NCI-H446 treated with DMSO at 0.1 percent for 48 hours (cell line): ENCODE measurements around the gene SRRM4.
A peak's percentile ranks its signal among the peaks of the same experiment; 100 is the strongest.
"Not testable (repeated sequence)": the region's sequence is repeated elsewhere in the genome, so short reads cannot be mapped to it uniquely, and the experiment has no call there.

Experiments used
- DNase-seq: peaks from one replicate; lab custom pipeline; 2025; lab: John Stamatoyannopoulos, UW

Gene SRRM4

GRCh38 chr12:118981285-118982211 lies at the start of gene SRRM4:
TSS of gene SRRM4 (plus strand) at chr12:118981541. CDS start at chr12:118981883, 342 bp downstream.
- peak; percentile 92 for DNase-seq

GRCh38 chr12:118946256-118946655 lies 35.1 kb upstream of the SRRM4 start:
- no peak for DNase-seq

GRCh38 chr12:118958520-118958919 lies 22.8 kb upstream of the SRRM4 start:
- DNase-seq, result no peak

GRCh38 chr12:118959348-118959747 lies 22.0 kb upstream of the SRRM4 start:
- DNase-seq, result no peak

GRCh38 chr12:118959985-118960560 lies 21.3 kb upstream of the SRRM4 start:
- no peak for DNase-seq

- no peak for DNase-seq
These were observed 20.5 kb upstream of the SRRM4 start for GRCh38 chr12:118960865-118961264.

GRCh38 chr12:118964988-118965387 lies 16.4 kb upstream of the SRRM4 start:
- no peak for DNase-seq

GRCh38 chr12:118970856-118971255 lies 10.5 kb upstream of the SRRM4 start:
- no peak for DNase-seq

GRCh38 chr12:118972982-118973381 lies 8.4 kb upstream of the SRRM4 start:
- DNase-seq, result no peak

- DNase-seq, result peak; percentile 66
These were observed 1.5 kb upstream of the SRRM4 start for GRCh38 chr12:118979763-118980406.

GRCh38 chr12:118980407-118981014 lies 830 bp upstream of the SRRM4 start:
- DNase-seq, result peak; percentile 68

- no peak for DNase-seq
These were observed 961 bp downstream of the SRRM4 start for GRCh38 chr12:118982302-118982701.

GRCh38 chr12:118982984-118983761 lies 1.8 kb downstream of the SRRM4 start:
- DNase-seq, result no peak

GRCh38 chr12:118984161-118984943 lies 3.0 kb downstream of the SRRM4 start:
- peak; percentile 21 for DNase-seq

GRCh38 chr12:118986050-118986449 lies 4.7 kb downstream of the SRRM4 start:
- no peak for DNase-seq

GRCh38 chr12:118999107-118999506 lies 17.8 kb downstream of the SRRM4 start:
- DNase-seq, result no peak

- no peak for DNase-seq
These were observed 23.7 kb downstream of the SRRM4 start for GRCh38 chr12:119005085-119005484.

- peak; percentile 57 for DNase-seq
These were observed 24.6 kb downstream of the SRRM4 start for GRCh38 chr12:119005913-119006312.

- DNase-seq, result peak; percentile 85
These were observed 25.4 kb downstream of the SRRM4 start for GRCh38 chr12:119006746-119007145.

- not testable (repeated sequence) for DNase-seq
These were observed 26.9 kb downstream of the SRRM4 start for GRCh38 chr12:119008273-119008672.
